Measurements from ENCODE around the gene ZNF157.

- no peak for TF ChIP-seq CTCF (IDR thresholded peaks at IDR 0.05; ENCODE audit: low read depth, low read length)
- no peak for TF ChIP-seq EZH2phosphoT487 (IDR thresholded peaks at IDR 0.05; ENCODE audit: low read depth)
Observed at GRCh38 chrX:47321386-47321785, 49.0 kb upstream of the ZNF157 start.

Data from OCI-LY3 (cell line).